Mesendoderm (in vitro differentiated cells): ENCODE data around the gene RASGRF1.

Source experiments
- DNase-seq: peaks from one replicate; pipeline ENCODE4 v3.0.0; 2013
- H2AK5ac ChIP-seq: 2 replicates; pipeline ENCODE4 v1.6.1; 2013; ENCODE audit warnings: low read length, inconsistent platforms
- H2BK120ac ChIP-seq: 2 replicates; pipeline ENCODE4 v1.6.1; 2013; ENCODE audit warnings: low read depth, mild to moderate bottlenecking, low read length, moderate library complexity, mixed read lengths
- H2BK15ac ChIP-seq: replicated peaks from 2 replicates; pipeline ENCODE4 v1.6.1; 2013; ENCODE audit warnings: low read depth, mild to moderate bottlenecking, moderate library complexity
- H2BK5ac ChIP-seq: 2 replicates; pipeline ENCODE4 v1.6.1; 2013; ENCODE audit warnings: low read length, inconsistent platforms
- H3K18ac ChIP-seq: 2 replicates; pipeline ENCODE4 v1.6.1; 2013; ENCODE audit warnings: mild to moderate bottlenecking, low read length, mixed read lengths
- H3K23ac ChIP-seq: one replicate; pipeline ENCODE4 v1.6.1; 2013; ENCODE audit warnings: low read length
- H3K27ac ChIP-seq: 2 replicates; pipeline ENCODE4 v1.5.1; 2013; ENCODE audit warnings: low read depth, mild to moderate bottlenecking, inconsistent platforms, low read length, moderate library complexity
- H3K27me3 ChIP-seq: 2 replicates; pipeline ENCODE4 v1.6.1; 2013; ENCODE audit warnings: low read length, control low read depth, mild to moderate bottlenecking, inconsistent platforms; ENCODE audit not compliant: insufficient read depth, poor library complexity
- H3K36me3 ChIP-seq: 2 replicates; pipeline ENCODE4 v1.6.1; 2013; ENCODE audit warnings: low read length, inconsistent platforms; ENCODE audit not compliant: control insufficient read depth, insufficient read depth
- H3K4ac ChIP-seq: one replicate; pipeline ENCODE4 v1.6.1; 2013; ENCODE audit warnings: low read depth, mild to moderate bottlenecking, low read length, moderate library complexity
- H3K4me1 ChIP-seq: 2 replicates; pipeline ENCODE4 v1.6.1; 2013; ENCODE audit warnings: low read depth, low read length, inconsistent platforms; ENCODE audit not compliant: control insufficient read depth
- H3K4me2 ChIP-seq: 2 replicates; pipeline ENCODE4 v1.6.1; 2013; ENCODE audit warnings: low read length
- H3K4me3 ChIP-seq: 2 replicates; pipeline ENCODE4 v1.5.1; 2013; ENCODE audit warnings: mild to moderate bottlenecking, low read length
- H3K56ac ChIP-seq: one replicate; pipeline ENCODE4 v1.6.1; 2013; ENCODE audit warnings: low read length
- H3K79me1 ChIP-seq: 2 replicates; pipeline ENCODE4 v1.6.1; 2013; ENCODE audit warnings: low read length, inconsistent platforms
- H3K79me2 ChIP-seq: 2 replicates; pipeline ENCODE4 v1.6.1; 2013; ENCODE audit warnings: mild to moderate bottlenecking, low read length; ENCODE audit not compliant: control insufficient read depth, insufficient read depth
- H3K9ac ChIP-seq: 2 replicates; pipeline ENCODE4 v1.6.1; 2013; ENCODE audit warnings: low read length, inconsistent platforms
- H4K5ac ChIP-seq: one replicate; pipeline ENCODE4 v1.6.1; 2013; ENCODE audit warnings: low read length
- H4K8ac ChIP-seq: one replicate; pipeline ENCODE4 v1.6.1; 2013; ENCODE audit warnings: low read depth, mild to moderate bottlenecking, control low read depth, low read length, moderate library complexity
- WGBS: extraction: QIAGEN DNeasy Blood & Tissue Kit; methylation state at CpG from one replicate; pipeline ENCODE4 v1.1.7; 2013; ENCODE audit warnings: low lambda C conversion rate, missing lambda C conversion rate; ENCODE audit not compliant: insufficient coverage; ENCODE audit errors: extremely low coverage; 5-methylcytosine and 5-hydroxymethylcytosine counted together

RASGRF1 gene

GRCh38 chr15:79054350-79054749 is 36.2 kb downstream of the RASGRF1 start:
- H3K4ac ChIP-seq = no peak overlapping the region
- DNase-seq = no peak
- no peak overlapping the region for H3K27ac ChIP-seq
- H2BK15ac ChIP-seq = no peak overlapping the region
- no peak overlapping the region for H3K18ac ChIP-seq
- no peak overlapping the region for H3K9ac ChIP-seq
- H3K79me1 ChIP-seq = no peaks in the 10 kb centered on the region
- H4K8ac ChIP-seq = no peak overlapping the region
- no peak overlapping the region for H2BK120ac ChIP-seq
- no CpG with 5 or more reads among the region's 3 CpGs for WGBS
- H3K56ac ChIP-seq = no peak overlapping the region
- no peaks in the 10 kb centered on the region for H3K79me2 ChIP-seq
- no peak overlapping the region for H3K23ac ChIP-seq
- no peaks in the 10 kb centered on the region for H3K27me3 ChIP-seq
- H3K4me1 ChIP-seq = no peaks in the 10 kb centered on the region
- no peak overlapping the region for H4K5ac ChIP-seq
- no peak overlapping the region for H2AK5ac ChIP-seq
- no peaks in the 10 kb centered on the region for H3K36me3 ChIP-seq
- no peak overlapping the region for H3K4me2 ChIP-seq
- no peak overlapping the region for H2BK5ac ChIP-seq
- no peak overlapping the region for H3K4me3 ChIP-seq

- Histone ChIP-seq H3K18ac (no peak overlapping the region), H3K4me2 (no peak overlapping the region), H3K79me2 (no peaks in the 10 kb centered on the region), H2BK5ac (no peak overlapping the region), H3K4ac (no peak overlapping the region), H3K4me3 (no peak overlapping the region), H3K36me3 (no peaks in the 10 kb centered on the region), H3K4me1 (no peaks in the 10 kb centered on the region), H2AK5ac (no peak overlapping the region), H2BK15ac (no peak overlapping the region), H3K79me1 (no peaks in the 10 kb centered on the region), H4K8ac (no peak overlapping the region), H3K27me3 (no peaks in the 10 kb centered on the region), H4K5ac (no peak overlapping the region), H3K27ac (no peak overlapping the region), H3K56ac (no peak overlapping the region), H3K23ac (no peak overlapping the region), H3K9ac (no peak overlapping the region), H2BK120ac (no peak overlapping the region)
- no peak for DNase-seq
- no CpG with 5 or more reads among the region's 2 CpGs for WGBS
These were observed 36.7 kb downstream of the RASGRF1 start for GRCh38 chr15:79053894-79054293.

GRCh38 chr15:79051941-79052731 is 38.4 kb downstream of the RASGRF1 start:
- no peak overlapping the region for H3K27ac ChIP-seq
- H3K36me3 ChIP-seq = no peaks in the 10 kb centered on the region
- no peak overlapping the region for H4K5ac ChIP-seq
- H2AK5ac ChIP-seq = no peak overlapping the region
- H3K4ac ChIP-seq = no peak overlapping the region
- no peaks in the 10 kb centered on the region for H3K27me3 ChIP-seq
- WGBS = no CpG with 5 or more reads among the region's 3 CpGs
- no peak overlapping the region for H3K9ac ChIP-seq
- no peaks in the 10 kb centered on the region for H3K79me1 ChIP-seq
- H3K23ac ChIP-seq = no peak overlapping the region
- H2BK5ac ChIP-seq = no peak overlapping the region
- H2BK15ac ChIP-seq = no peak overlapping the region
- no peak overlapping the region for H3K4me2 ChIP-seq
- no peak overlapping the region for H3K56ac ChIP-seq
- H3K18ac ChIP-seq = no peak overlapping the region
- no peak overlapping the region for H2BK120ac ChIP-seq
- no peak overlapping the region for H4K8ac ChIP-seq
- H3K4me1 ChIP-seq = no peaks in the 10 kb centered on the region
- no peak for DNase-seq
- H3K4me3 ChIP-seq = no peak overlapping the region
- H3K79me2 ChIP-seq = no peaks in the 10 kb centered on the region

- Histone ChIP-seq H3K4me3 (no peak overlapping the region), H3K4ac (no peak overlapping the region), H3K56ac (no peak overlapping the region), H3K79me2 (no peaks in the 10 kb centered on the region), H2BK15ac (no peak overlapping the region), H3K36me3 (no peaks in the 10 kb centered on the region), H3K23ac (no peak overlapping the region), H2AK5ac (no peak overlapping the region), H3K4me2 (no peak overlapping the region), H4K8ac (no peak overlapping the region), H2BK5ac (no peak overlapping the region), H3K79me1 (no peaks in the 10 kb centered on the region), H3K27me3 (no peaks in the 10 kb centered on the region), H3K18ac (no peak overlapping the region), H3K9ac (no peak overlapping the region), H3K27ac (no peak overlapping the region), H3K4me1 (no peaks in the 10 kb centered on the region), H2BK120ac (no peak overlapping the region), H4K5ac (no peak overlapping the region)
- no CpG with 5 or more reads among the region's 6 CpGs for WGBS
- no peak for DNase-seq
These were observed 39.6 kb downstream of the RASGRF1 start for GRCh38 chr15:79051029-79051428.

GRCh38 chr15:79050341-79050740 is 40.2 kb downstream of the RASGRF1 start:
- whole genome bisulfite sequencing = no CpG with 5 or more reads among the region's 3 CpGs
- no peak for DNase-seq

GRCh38 chr15:79049416-79049815 is 41.2 kb downstream of the RASGRF1 start:
- H3K23ac ChIP-seq = no peak overlapping the region
- no peak overlapping the region for H3K56ac ChIP-seq
- no peak overlapping the region for H2BK15ac ChIP-seq
- H3K27me3 ChIP-seq = no peaks in the 10 kb centered on the region
- no peak overlapping the region for H3K18ac ChIP-seq
- no CpG with 5 or more reads among the region's 9 CpGs for WGBS
- no peaks in the 10 kb centered on the region for H3K79me1 ChIP-seq
- H4K8ac ChIP-seq = no peak overlapping the region
- DNase-seq = no peak
- no peak overlapping the region for H4K5ac ChIP-seq
- no peak overlapping the region for H2BK5ac ChIP-seq
- H2AK5ac ChIP-seq = no peak overlapping the region
- H3K79me2 ChIP-seq = no peaks in the 10 kb centered on the region
- H3K27ac ChIP-seq = no peak overlapping the region
- no peak overlapping the region for H3K4ac ChIP-seq
- no peaks in the 10 kb centered on the region for H3K4me1 ChIP-seq
- H3K4me2 ChIP-seq = no peak overlapping the region
- no peak overlapping the region for H3K9ac ChIP-seq
- no peak overlapping the region for H2BK120ac ChIP-seq
- no peak overlapping the region for H3K4me3 ChIP-seq
- no peaks in the 10 kb centered on the region for H3K36me3 ChIP-seq

More at GRCh38 chr15:79050341-79050740, 40.2 kb downstream of the RASGRF1 start:
- Histone ChIP-seq H3K27me3 (no peaks in the 10 kb centered on the region), H3K27ac (no peak overlapping the region), H3K56ac (no peak overlapping the region), H3K4me3 (no peak overlapping the region), H4K8ac (no peak overlapping the region), H3K79me2 (no peaks in the 10 kb centered on the region), H2BK120ac (no peak overlapping the region), H3K4me2 (no peak overlapping the region), H3K18ac (no peak overlapping the region), H4K5ac (no peak overlapping the region), H2BK15ac (no peak overlapping the region), H2AK5ac (no peak overlapping the region), H3K4ac (no peak overlapping the region), H3K79me1 (no peaks in the 10 kb centered on the region), H3K23ac (no peak overlapping the region), H3K9ac (no peak overlapping the region), H3K36me3 (no peaks in the 10 kb centered on the region), H2BK5ac (no peak overlapping the region), H3K4me1 (no peaks in the 10 kb centered on the region)
